H1 (cell line): ENCODE results near the gene KIDINS220.

Source experiments
- CREB1 ChIP-seq: IDR thresholded peaks from 2 replicates; pipeline ENCODE4 v1.6.1; 2012; ENCODE audit warnings: inconsistent platforms
- CTCF ChIP-seq, 3 experiments: IDR thresholded peaks; 1 replicate in 2 of 3; 2 replicates in 1 of 3; pipeline versions ENCODE4 v1.5.1 to v1.6.1; 2011; ENCODE audit warnings: low read length in 3 of 3, mild to moderate bottlenecking in 3 of 3, inconsistent platforms in 2 of 3, low read depth in 1 of 3, moderate library complexity in 1 of 3; ENCODE audit not compliant: insufficient read depth in 1 of 3; ENCODE audit errors: control extremely low read depth in 1 of 3
- NANOG ChIP-seq: IDR thresholded peaks from 2 replicates; pipeline ENCODE4 v1.6.1; 2011; ENCODE audit warnings: low read length, low read depth, mild to moderate bottlenecking, inconsistent platforms; ENCODE audit not compliant: insufficient read depth, poor library complexity, severe bottlenecking

GRCh38 chr2:8872821-8873432, 35.5 kb upstream of the KIDINS220 start:
- no peak for TF ChIP-seq NANOG
- no peak for TF ChIP-seq CREB1
- TF ChIP-seq CTCF (IDR thresholded peaks at IDR 0.05; ENCODE audit: control extremely low read depth in 1 of 3, insufficient read depth in 1 of 3, low read depth in 1 of 3, low read length in 3 of 3), result peak in 2 of 3 experiments; percentile 59 to 61; a peak in 3 of 4 replicates
